Stomach (tissue), 4 donors: Measurements from ENCODE around the gene NFATC1.

Experiments used
- CTCF ChIP-seq, 7 experiments: fragments of 450-650 bp in 4 of 7; fragments of 200-600 bp in 3 of 7; sonication (generic) in 3 of 7; IDR thresholded peaks; one replicate each; pipeline ENCODE4 v1.5.1; 2016 to 2019; ENCODE audit warnings: antibody characterized with exemption in 7 of 7, control low read depth in 2 of 7, mild to moderate bottlenecking in 1 of 7
- EP300 ChIP-seq: sonication (generic); formaldehyde crosslinking; IDR thresholded peaks from one replicate; pipeline ENCODE4 v1.6.1; 2017; ENCODE audit warnings: antibody characterized with exemption
- POLR2A ChIP-seq, 4 donors: fragments of 450-650 bp; IDR thresholded peaks; one replicate each; pipeline ENCODE4 v1.6.1; 2016; ENCODE audit warnings: antibody characterized with exemption in 4 of 4, control low read depth in 2 of 4, mild to moderate bottlenecking in 1 of 4, moderate library complexity in 1 of 4
- POLR2AphosphoS5 ChIP-seq, 3 donors: sonication (generic); formaldehyde crosslinking; IDR thresholded peaks; one replicate each; pipeline ENCODE4 v1.6.1; 2016; ENCODE audit warnings: antibody characterized with exemption in 3 of 3

DNA sequence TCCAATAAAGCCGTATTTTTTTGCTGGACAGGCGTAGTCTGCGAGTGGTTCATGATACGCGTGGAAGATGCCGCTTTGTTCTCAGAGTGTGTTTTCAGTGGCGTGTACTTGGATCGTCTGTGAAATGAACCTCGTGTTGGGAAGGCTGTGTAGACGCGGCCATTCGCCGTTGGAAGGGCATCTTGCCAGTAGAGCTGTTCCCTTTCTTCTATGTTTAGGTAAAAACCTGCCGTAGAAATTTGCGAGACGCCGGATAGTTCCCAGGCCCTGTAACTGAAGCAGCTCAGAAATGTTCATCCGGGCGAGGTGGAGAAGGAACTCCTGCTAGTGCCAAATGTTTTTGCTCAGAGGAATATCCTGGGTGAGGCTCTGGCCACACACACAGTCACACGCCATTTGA is 133.6 kb downstream of the NFATC1 start:
- TF ChIP-seq CTCF (IDR thresholded peaks at IDR 0.05) (no peak), EP300 (no peak), POLR2AphosphoS5 (IDR thresholded peaks at IDR 0.05) (no peak), POLR2A (IDR thresholded peaks at IDR 0.05) (no peak)
